HG03139 (cell line): ENCODE data around the gene SPDYE4.

ENCODE experiments used
- ATAC-seq: cut with Tn5 transposase; IDR thresholded peaks from one replicate; pipeline ENCODE4 v1.9.1; 2021; ENCODE audit not compliant: unreplicated experiment

The SPDYE4 gene

GRCh38 chr17:8741771-8742170 lies 16.6 kb downstream of the SPDYE4 start:
- no peak for ATAC-seq

- no peak for ATAC-seq
Observed at GRCh38 chr17:8741366-8741765, 17.0 kb downstream of the SPDYE4 start.

- ATAC-seq = no peak
Observed at GRCh38 chr17:8740486-8740885, 17.9 kb downstream of the SPDYE4 start.

GRCh38 chr17:8739097-8739496 lies 19.2 kb downstream of the SPDYE4 start:
- ATAC-seq = no peak

GRCh38 chr17:8736796-8737195 lies 21.6 kb downstream of the SPDYE4 start:
- no peak for ATAC-seq

- ATAC-seq = no peak
Observed at GRCh38 chr17:8736362-8736761, 22.0 kb downstream of the SPDYE4 start.

- ATAC-seq = no peak
Observed at GRCh38 chr17:8735336-8735939, 22.9 kb downstream of the SPDYE4 start.

- no peak for ATAC-seq
Observed at GRCh38 chr17:8734876-8735275, 23.5 kb downstream of the SPDYE4 start.

GRCh38 chr17:8732406-8733085 lies 25.8 kb downstream of the SPDYE4 start:
- no peak for ATAC-seq

- ATAC-seq = no peak
Observed at GRCh38 chr17:8729860-8730259, 28.5 kb downstream of the SPDYE4 start.

GRCh38 chr17:8729421-8729820 lies 28.9 kb downstream of the SPDYE4 start:
- no peak for ATAC-seq

- ATAC-seq = no peak
Observed at GRCh38 chr17:8728971-8729370, 29.4 kb downstream of the SPDYE4 start.

- ATAC-seq = no peak
Observed at GRCh38 chr17:8728251-8728938, 30.0 kb downstream of the SPDYE4 start.

GRCh38 chr17:8726941-8727555 lies 31.3 kb downstream of the SPDYE4 start:
- no peak for ATAC-seq

GRCh38 chr17:8725881-8726876 lies 32.2 kb downstream of the SPDYE4 start:
- no peak for ATAC-seq

GRCh38 chr17:8724451-8724850 lies 33.9 kb downstream of the SPDYE4 start:
- ATAC-seq = no peak

GRCh38 chr17:8720596-8720995 lies 37.8 kb downstream of the SPDYE4 start:
- no peak for ATAC-seq

GRCh38 chr17:8719291-8720246 lies 38.8 kb downstream of the SPDYE4 start:
- no peak for ATAC-seq

GRCh38 chr17:8718001-8718563 lies 40.3 kb downstream of the SPDYE4 start:
- ATAC-seq = no peak
